Hematopoietic multipotent progenitor cell treated with erythropoietin and hydrocortisone succinate and interleukin-3 and kit ligand, for 17 days (in vitro differentiated cells): ENCODE results near the gene B4GALNT1.
"Not testable (repeated sequence)": the region's sequence is repeated elsewhere in the genome, so short reads cannot be mapped to it uniquely, and the experiment has no call there.

Experiments
- DNase-seq: peaks from one replicate; pipeline ENCODE4 v3.0.0-alpha.2; 2015; ENCODE audit warnings: low spot score

B4GALNT1 gene

DNA sequence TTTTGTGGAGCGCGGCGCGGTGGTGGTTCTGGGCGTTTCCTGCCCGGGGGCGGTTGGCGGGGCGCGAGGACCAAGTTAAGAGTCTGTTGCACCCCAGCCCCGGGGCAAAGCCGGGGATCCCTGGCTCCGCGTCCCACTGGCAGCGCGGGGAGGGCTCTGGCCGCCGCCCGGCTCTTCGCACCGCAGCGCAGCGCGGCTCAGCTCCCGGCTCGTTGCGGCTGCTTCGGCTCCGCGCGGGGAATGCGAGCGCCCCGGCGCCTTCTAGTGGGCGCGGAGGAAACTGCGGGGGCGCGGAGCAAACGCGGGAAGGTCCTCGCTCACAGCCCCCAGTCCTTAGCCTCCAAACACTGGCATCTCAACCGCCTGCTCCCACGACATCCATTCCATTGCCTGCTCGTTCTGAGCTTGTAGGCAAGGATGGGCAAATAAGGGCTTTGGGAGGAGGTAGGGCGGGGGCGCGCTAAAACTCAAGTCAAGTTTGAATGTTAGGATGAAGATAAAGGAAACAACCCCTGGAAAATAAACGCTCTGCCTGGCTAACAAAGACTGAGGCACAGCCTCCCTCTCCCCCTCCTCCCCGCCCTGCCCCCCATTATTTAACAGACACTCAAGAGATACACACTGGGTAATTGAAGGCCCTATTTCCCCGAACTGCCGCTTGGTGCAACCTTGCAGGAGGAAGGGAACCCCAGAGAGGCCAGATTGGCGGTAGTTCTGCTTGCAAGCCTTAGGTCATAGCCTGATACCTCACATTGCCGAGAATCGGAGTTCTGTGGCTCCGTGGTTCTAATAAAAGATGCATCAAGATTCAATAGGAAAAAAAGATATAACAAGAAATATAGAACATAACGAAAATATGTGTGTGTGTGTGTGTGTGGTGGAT is at the start of gene B4GALNT1:
B4GALNT1 (minus strand) TSS at position 244 of the 883 bp plus-strand sequence. CDS start 1,069 bp downstream, outside the sequence.
- peak; percentile 33 for DNase-seq

DNA sequence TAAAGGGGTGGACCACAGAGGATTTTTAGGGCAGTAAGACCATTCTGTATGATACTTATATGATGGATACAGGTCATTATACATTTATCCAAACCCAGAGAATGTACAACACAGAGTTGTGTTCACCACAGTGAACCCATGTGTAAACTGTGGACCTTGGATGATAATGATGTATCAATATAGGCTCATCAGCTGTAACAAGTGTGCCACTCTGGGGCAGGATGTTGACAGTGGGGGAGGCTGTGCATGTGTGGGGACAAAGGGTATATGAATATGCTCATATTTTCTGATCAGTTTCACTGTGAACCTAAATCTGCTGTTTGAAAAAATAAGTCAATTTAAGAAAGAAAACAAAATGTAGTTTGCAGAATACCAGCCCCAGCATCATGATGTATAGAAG is 46.7 kb upstream of the B4GALNT1 start:
- no peak for DNase-seq

DNA sequence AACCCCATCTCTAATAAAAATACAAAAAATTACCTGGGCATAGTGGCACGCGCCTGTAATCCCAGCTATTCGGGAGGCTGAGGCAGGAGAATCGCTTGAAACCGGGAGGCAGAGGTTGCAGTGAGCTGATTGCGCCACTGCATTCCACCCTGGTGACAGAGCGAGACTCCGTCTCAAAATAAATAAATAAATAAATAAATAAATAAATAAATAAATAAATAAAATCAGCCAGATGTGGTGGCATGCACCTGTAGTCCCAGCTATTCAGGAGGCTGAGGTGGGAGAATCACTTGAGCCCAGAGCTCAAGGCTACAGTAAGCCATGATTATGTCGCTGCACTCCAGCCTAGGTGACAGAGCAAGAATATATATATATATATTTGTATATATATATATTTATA is 44.9 kb upstream of the B4GALNT1 start:
- DNase-seq, result not testable (repeated sequence)

DNA sequence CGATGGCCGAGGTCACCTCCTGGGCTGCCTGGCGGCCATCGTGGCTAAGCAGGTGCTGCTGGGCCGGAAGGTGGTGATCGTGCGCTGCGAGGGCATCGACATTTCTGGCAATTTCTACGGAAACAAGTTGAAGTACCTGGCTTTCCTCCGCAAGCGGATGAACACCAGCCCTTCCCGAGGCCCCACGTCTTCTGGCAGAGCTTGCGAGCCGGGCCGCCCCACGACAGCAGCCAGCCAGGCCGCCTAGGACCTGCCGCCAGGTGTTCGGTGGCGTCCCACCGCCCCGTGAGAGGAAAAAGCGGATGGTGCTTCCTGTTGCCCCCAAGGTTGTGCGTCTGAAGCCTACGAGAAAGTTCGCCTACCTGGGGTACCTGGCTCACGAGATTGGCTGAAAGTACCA is 41.7 kb upstream of the B4GALNT1 start:
- DNase-seq, result no peak

DNA sequence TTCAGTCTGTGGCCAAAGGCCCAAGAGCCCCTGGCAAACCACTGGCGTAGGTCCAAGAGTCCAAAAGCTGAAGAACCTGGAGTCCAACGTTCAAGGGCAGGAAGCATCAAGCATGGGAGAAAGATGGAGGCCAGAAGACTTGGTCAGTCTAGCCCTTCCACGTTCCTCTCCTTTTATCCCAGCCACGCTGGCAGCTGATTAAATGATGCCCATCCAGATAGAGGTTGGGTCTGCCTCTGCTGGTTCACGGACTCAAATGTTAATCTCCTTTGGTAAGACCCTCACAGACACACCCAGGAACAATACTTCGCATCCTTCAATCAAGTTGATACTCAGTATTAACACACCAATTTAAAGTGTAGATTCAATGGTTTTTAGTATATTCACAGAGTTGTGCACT is 39.8 kb upstream of the B4GALNT1 start:
- DNase-seq, result no peak

DNA sequence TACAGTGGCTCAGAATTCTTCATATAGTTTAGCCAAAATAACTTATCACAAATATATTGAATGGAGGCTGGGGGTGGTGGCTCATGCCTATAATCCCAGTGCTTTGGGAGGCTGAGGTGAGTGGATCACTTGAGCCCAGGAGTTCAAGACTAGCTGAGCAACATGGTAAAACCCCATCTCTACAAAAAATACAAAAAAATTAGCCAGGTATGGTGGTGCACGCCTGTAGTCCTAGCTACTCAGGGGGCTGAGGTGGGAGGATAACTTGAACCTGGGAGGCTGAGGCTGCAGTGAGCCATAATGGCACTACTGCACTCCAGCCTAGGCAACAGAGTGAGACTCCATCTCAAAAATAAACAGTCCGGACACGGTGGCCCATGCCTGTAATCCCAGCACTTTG is 38.8 kb upstream of the B4GALNT1 start:
- DNase-seq, result not testable (repeated sequence)

DNA sequence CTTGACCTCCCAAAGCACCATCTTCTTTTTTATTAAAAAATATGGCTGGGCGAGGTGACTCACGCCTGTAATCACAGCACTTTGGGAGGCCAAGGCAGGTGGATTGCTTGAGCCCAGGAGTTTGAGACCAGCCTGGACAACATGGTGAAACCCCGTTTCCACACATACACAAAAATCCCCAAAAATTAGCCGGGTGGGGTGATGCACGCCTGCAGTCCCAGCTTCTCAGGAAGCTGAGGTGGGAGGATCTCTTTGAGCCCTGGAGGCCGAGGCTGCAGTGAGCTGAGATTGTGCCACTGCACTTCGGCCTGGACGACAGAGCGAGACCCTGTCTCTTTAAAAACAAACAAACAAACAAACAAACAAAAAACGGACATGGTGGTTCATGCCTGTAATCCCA is 36.7 kb upstream of the B4GALNT1 start:
- DNase-seq, result not testable (repeated sequence)

DNA sequence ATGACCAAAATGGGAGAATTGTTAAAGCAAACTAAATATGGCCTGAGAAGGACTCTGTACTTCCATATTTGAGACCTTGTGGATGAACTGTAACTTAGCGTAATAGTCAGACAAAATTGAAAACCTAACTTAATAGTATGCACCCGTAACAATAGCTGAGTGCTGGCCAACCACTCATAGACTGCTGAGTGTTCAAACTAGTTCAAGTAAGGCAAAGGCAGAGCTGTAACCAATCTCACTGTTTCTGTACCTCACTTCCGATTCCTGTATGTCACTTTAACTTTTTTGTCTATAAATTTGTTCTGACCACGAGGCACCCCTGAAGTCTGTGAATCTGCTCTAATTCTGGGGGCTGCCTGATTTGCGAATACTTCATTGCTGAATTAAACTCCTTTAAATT is 33.9 kb upstream of the B4GALNT1 start:
- no peak for DNase-seq

DNA sequence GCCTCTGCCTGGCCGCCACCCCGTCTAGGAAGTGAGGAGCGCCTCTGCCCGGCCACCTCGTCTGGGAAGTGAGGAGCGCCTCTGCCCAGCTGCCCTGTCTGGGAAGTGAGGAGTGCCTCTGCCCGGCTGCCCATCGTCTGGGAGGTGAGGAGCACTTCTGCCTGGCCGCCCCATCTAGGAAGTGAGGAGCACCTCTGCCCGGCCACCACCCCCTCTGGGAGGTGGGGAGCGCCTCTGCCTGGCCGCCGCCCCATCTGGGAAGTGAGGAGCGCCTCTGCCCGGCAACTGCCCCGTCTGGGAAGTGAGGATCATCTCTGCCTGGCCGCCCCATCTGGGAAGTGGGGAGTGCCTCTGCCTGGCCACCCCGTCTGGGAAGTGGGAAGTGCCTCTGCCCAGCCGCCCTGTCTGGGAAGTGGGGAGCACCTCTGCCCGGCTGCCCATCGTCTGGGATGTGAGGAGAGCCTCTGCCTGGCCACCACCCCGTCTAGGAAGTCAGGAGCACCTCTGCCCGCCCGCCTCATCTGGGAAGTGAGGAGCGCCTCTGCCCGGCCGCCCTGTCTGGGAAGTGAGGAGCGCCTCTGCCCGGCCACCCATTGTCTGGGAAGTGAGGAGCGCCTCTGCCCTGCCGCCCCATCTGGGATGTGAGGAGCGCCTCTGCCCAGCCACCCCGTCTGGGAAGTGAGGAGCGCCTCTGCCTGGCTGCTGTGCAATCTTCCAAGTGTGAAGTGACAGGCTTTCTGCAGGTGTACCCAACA is 32.2 kb upstream of the B4GALNT1 start:
- not testable (repeated sequence) for DNase-seq

DNA sequence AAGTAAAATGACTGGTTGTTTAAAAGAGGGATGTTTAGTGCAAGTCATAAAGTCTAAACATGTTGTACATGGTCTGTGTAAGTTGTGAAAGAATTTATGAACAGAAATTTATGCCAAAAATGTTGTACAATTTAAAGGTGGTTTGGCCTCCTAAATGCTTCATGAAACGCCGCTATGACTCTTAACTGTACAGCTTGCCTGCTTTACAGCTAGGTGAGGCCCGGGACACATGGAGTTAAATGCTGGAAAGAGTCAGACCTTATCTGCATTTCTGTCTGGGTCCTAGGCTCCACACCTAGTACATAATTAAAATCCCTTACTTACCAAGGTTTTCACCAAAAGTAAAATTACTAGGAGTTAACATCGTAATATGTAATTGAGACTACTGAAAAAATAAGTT is 28.4 kb upstream of the B4GALNT1 start:
- DNase-seq, result no peak

DNA sequence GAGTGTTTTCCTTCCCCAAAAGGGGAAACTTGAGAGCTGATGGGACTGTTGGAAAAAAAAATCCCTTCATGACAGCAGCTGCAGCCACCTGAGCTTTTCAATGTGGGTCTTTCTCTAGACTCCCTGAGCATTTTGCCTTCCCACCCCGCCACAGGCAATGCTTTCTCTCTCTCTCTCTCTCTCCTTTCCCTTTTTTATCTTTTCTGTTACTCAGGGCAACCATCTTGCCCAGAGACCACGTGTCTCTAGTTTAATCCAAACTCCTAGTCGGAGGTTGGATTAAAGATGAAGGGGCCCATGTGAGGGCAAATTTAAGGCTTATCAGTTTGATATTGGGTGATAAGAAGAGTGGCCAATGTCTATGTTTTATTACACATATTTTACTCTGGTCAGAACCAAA is 25.9 kb upstream of the B4GALNT1 start:
- DNase-seq, result no peak

DNA sequence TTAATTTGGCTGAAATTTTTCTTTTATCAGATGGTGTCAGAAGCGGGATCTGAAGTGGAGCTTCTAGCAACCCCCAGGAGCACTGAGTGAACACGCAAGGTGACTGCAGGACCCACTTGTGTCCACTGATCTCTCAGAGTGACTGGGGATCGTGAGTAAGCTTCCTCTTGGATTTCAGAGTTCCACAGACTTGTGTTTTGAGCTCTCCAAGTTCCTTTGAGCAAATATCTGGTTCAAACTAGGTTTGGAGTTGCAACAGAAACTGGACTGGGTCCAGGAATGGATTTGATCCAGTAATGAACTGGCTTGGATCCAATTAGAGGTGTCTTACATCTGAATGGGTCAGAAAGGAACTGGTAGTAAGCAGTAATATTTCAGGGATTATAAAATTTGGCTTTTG is 24.7 kb upstream of the B4GALNT1 start:
- DNase-seq, result no peak

DNA sequence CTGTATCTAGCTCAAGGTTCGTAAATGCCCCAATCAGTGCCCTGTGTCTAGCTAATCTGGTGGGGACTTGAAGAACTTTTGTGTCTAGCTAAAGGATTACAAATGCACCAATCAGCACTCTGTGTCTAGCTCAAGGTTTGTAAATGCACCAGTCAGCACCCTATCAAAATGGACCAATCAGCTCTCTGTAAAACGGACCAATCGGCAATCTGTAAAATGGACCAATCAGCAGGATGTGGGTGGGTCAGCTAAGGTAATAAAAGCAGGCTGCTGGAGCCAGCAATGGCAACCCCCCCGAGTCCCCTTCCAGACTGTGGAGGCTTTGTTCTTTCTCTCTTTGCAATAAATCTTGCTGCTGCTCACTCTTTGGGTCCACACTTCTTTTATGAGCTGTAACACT is 23.4 kb upstream of the B4GALNT1 start:
- not testable (repeated sequence) for DNase-seq

DNA sequence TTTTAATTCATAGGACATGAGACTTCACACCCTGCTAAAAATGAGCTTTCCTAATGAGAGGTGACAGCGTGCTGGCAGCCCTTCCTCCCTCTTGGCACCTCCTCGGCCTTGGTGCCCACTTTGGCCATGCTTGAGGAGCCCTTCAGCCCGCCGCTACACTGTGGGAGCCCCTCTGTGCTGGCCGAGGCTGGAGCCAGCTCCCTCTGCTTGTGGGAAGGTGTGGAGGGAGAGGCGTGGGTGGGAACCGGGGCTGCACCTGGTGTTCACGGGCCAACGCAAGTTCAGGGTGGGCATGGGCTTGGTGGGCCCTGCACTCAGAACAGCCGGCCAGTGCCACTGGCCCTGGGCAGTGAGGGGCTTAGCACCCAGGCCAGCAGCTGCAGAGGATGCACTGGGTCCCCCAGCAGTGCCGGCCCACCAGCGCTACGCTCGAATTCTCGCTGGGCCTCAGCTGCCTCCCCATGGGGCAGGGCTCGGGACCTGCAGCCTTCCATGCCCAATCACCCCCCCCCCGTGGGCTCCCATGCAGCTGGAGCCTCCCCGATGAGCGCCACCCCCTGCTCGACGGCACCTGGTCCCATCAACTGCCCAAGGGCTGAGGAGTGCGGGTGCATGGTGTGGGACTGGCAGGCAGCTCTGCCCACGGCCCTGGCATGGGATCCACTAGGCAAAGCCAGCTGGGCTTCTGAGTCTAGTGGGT is 22.7 kb upstream of the B4GALNT1 start:
- DNase-seq, result no peak

DNA sequence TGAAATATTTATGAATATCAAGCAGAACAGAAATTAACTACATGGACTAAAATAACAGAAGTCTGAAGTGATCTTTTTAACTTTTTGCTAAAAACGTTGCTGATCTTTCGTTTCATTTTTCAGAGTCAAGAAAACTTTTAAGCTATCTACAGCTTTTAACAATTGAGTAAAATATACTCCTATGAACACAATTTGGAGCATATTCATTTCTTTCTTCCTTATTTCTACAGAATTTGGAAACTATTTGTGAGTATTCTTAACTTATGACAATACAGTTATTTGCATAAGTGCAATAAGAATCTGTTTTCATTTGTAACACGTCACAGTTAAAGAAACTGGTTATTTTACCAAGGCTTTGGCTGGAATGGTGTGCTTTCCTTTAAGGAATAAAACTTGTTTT is 21.0 kb upstream of the B4GALNT1 start:
- no peak for DNase-seq

DNA sequence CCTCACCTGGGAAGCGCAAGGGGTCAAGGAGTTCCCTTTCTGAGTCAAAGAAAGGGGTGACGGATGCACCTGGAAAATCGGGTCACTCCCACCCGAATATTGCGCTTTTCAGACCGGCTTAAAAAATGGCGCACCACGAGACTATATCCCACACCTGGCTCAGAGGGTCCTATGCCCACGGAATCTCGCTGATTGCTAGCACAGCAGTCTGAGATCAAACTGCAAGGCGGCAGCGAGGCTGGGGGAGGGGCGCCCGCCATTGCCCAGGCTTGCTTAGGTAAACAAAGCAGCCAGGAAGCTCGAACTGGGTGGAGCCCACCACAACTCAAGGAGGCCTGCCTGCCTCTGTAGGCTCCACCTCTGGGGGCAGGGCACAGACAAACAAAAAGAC is 13.7 kb upstream of the B4GALNT1 start:
- not testable (repeated sequence) for DNase-seq

DNA sequence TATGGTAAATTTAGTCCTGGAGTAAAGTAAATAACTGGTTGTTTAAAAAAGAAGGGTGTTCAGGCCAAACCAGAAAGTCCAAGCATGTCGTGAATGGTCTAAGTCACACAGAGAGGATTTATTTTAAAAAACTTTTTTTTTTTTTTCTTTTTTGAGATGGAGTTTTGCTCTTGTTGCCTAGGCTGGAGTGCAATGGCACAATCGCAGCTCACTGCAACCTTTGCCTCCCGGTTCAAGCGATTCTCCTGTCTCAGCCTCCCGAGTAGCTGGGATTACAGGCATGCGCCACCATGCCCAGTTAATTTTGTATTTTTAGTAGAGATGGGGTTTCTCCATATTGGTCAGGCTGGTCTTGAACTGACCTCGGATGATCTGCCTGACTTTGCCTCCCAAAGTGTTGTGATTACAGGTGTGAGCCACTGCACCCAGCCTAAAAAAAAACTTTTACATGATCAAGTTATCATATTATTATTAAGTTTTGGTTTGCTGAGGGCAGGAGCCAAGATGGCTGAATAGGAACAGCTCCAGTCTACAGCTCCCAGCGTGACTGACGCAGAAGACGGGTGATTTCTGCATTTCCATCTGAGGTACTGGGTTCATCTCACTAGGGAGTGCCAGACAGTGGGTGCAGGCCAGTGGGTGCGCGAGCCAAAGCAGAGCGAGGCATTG is 13.1 kb upstream of the B4GALNT1 start:
- DNase-seq, result not testable (repeated sequence)

DNA sequence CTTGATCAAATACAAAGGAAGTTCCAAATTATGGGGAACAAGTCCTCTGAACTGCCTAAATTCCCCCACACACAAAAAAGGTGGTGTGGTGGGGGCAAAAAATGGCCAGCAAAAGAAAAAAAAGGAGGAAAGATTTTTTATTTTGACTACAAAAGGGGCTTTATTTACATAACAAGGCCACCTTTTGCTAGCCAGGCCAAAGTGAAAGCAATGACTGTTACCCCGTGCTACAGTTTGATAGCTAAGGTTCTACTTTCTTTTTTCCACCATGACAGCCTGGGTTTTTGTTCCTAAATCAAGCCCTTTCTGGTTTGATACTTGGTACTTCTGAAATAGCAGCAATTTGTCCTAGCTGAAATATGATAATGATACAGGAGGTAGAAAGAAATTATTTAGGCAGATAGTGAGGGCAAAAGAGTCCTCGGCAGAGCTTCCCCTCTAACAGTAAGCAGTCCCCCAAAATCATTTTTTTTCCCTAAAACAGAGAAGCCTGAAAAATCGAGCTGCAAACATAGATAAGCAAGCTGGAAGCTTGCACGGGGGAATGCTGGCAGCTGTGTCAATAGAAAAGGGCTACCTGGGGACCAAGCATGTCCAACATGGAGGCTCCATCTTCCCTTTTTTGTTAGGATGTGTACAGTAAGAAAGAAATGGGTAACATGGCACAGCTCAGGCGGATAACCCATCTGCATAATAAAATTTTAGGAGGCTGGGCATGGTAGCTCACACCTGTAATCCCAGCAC is 8.9 kb upstream of the B4GALNT1 start:
- DNase-seq, result no peak

DNA sequence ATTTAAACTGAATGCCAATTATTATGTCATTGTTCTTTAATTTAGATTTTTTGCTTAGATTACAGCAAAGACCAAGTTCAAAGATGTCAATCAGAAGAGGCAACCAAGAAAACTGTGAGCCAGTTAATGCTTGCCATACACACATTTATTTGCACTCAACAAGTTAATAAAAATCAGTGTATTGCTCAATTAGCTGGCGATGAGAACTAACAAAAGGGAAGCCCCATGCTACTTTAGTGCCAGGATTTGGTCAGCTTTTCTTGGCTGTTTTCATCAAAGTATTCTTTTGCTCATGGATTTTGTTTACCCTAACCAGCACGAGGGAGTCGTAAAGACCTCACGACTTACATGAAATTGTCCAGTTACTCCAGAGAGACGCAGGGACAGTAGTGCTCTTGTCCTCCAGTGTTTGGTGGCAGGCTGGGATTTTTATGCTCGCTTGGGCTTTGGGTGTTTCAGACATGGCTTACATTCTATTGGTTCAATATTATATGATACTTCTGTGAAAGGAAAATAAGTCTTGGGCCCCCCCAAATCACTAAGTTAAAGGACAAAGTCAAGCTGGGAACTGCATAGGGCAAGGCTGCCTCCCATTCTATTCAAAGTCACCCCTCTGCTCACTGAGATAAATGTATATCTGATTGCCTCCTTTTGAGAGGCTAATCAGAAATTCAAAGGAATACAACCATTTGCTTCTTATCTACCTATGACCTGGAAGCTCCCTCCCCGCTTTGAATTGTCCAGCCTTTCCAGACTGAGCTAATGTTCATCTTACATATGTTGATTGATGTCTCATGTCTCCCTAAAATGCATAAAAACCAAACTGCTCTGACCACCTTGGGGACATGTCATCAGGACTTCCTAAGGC is 7.4 kb upstream of the B4GALNT1 start:
- no peak for DNase-seq

DNA sequence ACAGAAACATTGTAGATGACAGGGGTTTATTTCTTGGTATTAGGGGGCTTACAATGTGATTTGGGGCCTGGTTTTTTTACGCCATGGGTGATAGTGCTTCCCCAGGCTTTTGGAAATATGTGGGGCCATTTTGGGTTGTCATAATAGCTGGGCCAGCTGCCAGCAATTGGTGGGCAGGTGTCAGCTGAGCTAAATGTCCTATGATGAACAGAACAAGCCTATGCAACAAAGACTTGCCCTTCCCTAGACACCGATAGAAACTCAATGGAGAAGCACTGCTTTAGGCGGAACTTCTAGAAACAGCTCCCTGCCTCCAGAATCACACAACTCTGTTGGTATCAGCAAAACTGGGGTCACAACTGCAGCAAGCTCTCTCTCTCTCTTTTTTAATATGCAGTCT is 5.1 kb upstream of the B4GALNT1 start:
- no peak for DNase-seq
